Activated naive CD4-positive, alpha-beta T cell treated with anti-CD3 and anti-CD28 coated beads, Interleukin-2, amount 50 U/mL, for 24 hours (primary cell): Measurements from ENCODE around the gene IER5L.
A peak's percentile ranks its signal among the peaks of the same experiment; 100 is the strongest.
"Not testable (repeated sequence)": the region's sequence is repeated elsewhere in the genome, so short reads cannot be mapped to it uniquely, and the experiment has no call there.

ENCODE experiments used
- H3K27ac Mint-ChIP-seq: one replicate; pipeline ENCODE4 v1.8.0; 2021; ENCODE audit warnings: mild to moderate bottlenecking, mixed read lengths
- H3K27me3 Mint-ChIP-seq: one replicate; pipeline ENCODE4 v1.8.0; 2021; ENCODE audit warnings: mixed read lengths
- H3K36me3 Mint-ChIP-seq: one replicate; pipeline ENCODE4 v1.8.0; 2021; ENCODE audit warnings: mixed read lengths
- H3K4me1 Mint-ChIP-seq: one replicate; pipeline ENCODE4 v1.8.0; 2021; ENCODE audit warnings: mixed read lengths
- H3K4me3 Mint-ChIP-seq: one replicate; pipeline ENCODE4 v1.8.0; 2021; ENCODE audit warnings: mild to moderate bottlenecking, mixed read lengths
- H3K9me3 Mint-ChIP-seq: one replicate; pipeline ENCODE4 v1.8.0; 2021; ENCODE audit warnings: mixed read lengths

Gene IER5L

DNA sequence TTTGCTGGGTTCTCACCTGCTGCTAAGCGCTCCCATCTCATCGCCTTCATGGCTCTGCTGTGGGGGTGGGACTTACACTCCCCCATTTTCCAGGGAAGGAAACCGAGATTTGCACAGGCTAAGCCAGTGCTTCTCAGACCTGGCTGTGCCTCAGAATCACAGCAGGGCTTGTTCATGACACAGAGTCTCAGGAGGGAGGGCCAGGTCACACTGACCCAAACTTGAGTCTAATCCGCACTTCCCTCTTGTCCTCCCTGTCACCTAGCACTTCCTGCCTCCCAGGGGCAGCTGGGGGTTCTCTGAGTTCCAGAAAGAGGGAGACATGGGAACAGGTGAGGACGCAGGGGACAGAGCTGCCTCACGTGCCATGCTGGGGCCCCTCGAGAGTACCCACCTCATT is 15.6 kb upstream of the IER5L start:
- Mint-ChIP-seq H3K27me3 (peaks cover 1% of the 10 kb centered on the region), H3K4me1 (no peaks in the 10 kb centered on the region), H3K9me3 (no peaks in the 10 kb centered on the region), H3K27ac (no peak overlapping the region), H3K36me3 (no peaks in the 10 kb centered on the region), H3K4me3 (no peak overlapping the region)

DNA sequence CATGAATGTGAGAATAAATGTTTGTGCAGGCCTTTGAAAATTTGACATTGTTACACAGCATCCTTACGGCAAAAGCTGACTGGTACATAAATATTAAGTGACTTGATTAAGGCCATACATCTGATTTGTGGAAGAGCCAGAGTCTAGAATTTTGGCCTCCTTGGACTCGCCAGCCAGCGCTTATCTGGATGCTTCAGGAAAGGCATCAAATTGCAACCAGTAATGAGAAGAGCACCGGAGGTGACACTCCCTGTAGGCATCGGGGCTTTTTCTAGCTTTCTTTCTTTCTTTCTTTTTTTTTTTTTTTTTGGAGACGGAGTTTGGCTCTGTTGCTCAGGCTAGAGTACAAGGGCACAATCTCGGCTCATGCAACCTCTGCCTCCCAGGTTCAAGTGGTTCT is 13.2 kb upstream of the IER5L start:
- H3K4me1 Mint-ChIP-seq, result no peaks in the 10 kb centered on the region
- no peaks in the 10 kb centered on the region for H3K36me3 Mint-ChIP-seq
- H3K4me3 Mint-ChIP-seq, result no peak overlapping the region
- no peaks in the 10 kb centered on the region for H3K27me3 Mint-ChIP-seq
- no peaks in the 10 kb centered on the region for H3K9me3 Mint-ChIP-seq
- no peak overlapping the region for H3K27ac Mint-ChIP-seq

DNA sequence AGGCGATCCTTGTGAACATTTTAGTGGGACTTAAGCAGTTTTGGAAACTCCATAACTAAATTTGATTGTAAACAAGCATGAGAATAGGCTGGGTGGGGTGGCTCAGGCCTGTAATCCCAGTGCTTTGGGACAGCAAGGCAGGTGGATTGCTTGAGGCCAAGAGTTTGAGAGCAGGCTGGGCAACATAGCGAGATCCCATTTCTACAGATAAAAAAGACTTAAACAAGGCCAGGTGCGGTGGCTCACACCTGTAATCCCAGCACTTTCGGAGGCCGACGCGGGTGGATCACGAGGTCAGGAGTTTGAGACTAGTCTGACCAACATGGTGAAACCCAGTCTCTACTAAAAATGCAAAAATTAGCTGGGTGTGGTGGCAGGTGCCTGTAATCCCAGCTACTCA is 11.9 kb upstream of the IER5L start:
- H3K4me1 Mint-ChIP-seq, H3K9me3 Mint-ChIP-seq, H3K4me3 Mint-ChIP-seq, H3K27me3 Mint-ChIP-seq, H3K36me3 Mint-ChIP-seq: not testable (repeated sequence)
- H3K27ac Mint-ChIP-seq, result peak overlapping the region; percentile 46

DNA sequence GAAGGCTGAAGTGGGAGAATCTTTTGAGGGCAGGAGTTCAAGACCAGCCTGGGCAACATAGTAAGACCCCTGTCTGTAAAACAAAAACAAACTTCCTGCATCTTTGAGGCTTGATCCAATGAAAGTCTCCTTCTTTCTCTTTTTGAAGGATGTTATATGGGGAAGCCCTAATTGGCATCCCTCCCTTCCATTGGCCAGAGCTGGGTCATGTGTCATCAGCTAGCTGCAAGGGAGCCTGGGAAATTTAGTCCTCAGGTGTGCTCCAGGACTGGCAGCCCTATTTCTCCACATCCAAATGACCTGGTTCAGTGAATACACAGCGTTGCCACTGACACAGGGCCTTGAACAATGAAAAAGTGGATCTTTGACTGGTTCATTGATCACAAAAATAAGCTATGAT is 9.0 kb upstream of the IER5L start:
- H3K9me3 Mint-ChIP-seq, result no peaks in the 10 kb centered on the region
- H3K27me3 Mint-ChIP-seq, result no peaks in the 10 kb centered on the region
- H3K4me1 Mint-ChIP-seq, result no peaks in the 10 kb centered on the region
- no peak overlapping the region for H3K4me3 Mint-ChIP-seq
- no peak overlapping the region for H3K27ac Mint-ChIP-seq
- H3K36me3 Mint-ChIP-seq, result no peaks in the 10 kb centered on the region

DNA sequence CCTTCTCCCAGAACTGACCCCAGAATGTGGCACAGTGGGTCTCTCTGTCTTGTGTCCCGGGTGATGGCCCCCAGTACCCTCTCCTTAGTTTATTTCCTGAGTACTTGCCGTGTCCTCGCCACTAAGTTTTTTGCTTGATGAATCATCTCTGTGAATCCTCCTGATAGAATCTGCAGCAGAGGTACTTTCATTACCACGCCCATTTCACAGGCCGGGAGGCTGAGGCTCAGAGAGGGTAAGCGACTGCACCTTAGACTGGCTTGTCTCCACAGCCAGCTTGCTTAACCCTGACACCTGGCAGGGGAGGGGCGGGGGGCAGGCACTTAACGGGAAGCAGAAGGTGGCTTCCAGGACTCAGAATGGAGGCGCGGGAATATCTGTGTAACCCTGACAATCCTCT is 7.9 kb upstream of the IER5L start:
- H3K4me1 Mint-ChIP-seq, result no peaks in the 10 kb centered on the region
- H3K27ac Mint-ChIP-seq, result no peak overlapping the region
- H3K4me3 Mint-ChIP-seq, result no peak overlapping the region
- H3K9me3 Mint-ChIP-seq, result no peaks in the 10 kb centered on the region
- no peaks in the 10 kb centered on the region for H3K27me3 Mint-ChIP-seq
- H3K36me3 Mint-ChIP-seq, result no peaks in the 10 kb centered on the region

DNA sequence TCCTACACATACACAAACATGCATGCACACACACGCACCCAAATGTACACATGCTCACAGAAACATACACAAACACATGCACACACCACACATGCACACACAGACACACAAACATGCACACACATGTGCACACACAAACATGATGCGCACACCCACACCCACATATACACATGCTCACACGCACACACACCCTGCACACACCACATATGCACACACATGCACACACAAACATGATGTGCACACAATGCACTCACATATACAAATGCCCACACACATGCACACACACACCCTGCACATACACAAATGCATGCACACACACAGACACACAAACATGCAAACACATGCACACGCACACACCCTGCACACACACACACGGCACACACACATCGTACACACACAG is 7.3 kb upstream of the IER5L start:
- Mint-ChIP-seq H3K4me1 (no peaks in the 10 kb centered on the region), H3K36me3 (no peaks in the 10 kb centered on the region), H3K27me3 (no peaks in the 10 kb centered on the region), H3K4me3 (no peak overlapping the region), H3K9me3 (no peaks in the 10 kb centered on the region), H3K27ac (no peak overlapping the region)

DNA sequence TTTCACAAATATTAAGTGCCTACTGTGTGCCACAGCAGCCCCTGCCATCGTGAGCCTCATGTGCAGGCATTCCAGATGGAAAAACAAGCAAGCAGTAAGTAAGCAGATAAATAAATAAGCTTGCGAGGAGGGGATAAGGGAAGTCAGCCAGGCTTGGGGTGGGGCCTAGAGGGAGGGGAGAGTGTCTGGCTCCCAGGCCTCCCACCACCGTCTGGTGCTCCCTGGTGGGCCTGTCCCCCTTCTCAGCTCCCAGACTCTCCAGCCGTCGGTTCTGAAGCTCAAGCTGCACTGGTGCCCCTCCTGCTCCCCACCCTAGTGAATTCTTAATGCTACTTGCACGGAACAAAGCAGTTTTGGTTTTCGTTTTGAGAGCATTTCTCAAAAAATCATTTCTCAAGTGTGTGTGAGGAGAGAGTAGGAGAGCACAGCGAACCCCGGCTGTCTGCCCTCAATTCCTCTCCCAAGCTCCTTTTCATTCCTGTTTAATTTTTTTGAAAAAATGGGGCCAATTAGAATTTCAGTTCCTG is 6.6 kb upstream of the IER5L start:
- Mint-ChIP-seq H3K4me3 (no peak overlapping the region), H3K27me3 (no peaks in the 10 kb centered on the region), H3K36me3 (no peaks in the 10 kb centered on the region), H3K27ac (no peak overlapping the region), H3K4me1 (no peaks in the 10 kb centered on the region), H3K9me3 (no peaks in the 10 kb centered on the region)

DNA sequence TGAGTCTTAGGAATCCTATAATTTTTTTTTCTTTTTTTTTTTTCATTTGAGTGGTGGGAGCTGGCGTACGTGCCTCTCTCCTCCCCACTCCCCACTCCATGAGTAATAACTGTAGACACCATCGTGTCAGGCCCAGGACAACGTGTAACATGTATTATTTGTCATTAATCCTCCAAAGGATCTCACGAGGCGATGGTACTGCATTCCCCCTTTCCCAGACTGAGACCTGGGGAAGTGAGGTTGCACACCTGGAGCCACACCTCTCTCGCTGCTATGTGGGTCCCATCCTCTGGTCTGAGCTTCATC is 6.1 kb upstream of the IER5L start:
- no peaks in the 10 kb centered on the region for H3K9me3 Mint-ChIP-seq
- H3K27ac Mint-ChIP-seq, result no peak overlapping the region
- H3K36me3 Mint-ChIP-seq, result no peaks in the 10 kb centered on the region
- no peaks in the 10 kb centered on the region for H3K4me1 Mint-ChIP-seq
- no peak overlapping the region for H3K4me3 Mint-ChIP-seq
- H3K27me3 Mint-ChIP-seq, result no peaks in the 10 kb centered on the region

DNA sequence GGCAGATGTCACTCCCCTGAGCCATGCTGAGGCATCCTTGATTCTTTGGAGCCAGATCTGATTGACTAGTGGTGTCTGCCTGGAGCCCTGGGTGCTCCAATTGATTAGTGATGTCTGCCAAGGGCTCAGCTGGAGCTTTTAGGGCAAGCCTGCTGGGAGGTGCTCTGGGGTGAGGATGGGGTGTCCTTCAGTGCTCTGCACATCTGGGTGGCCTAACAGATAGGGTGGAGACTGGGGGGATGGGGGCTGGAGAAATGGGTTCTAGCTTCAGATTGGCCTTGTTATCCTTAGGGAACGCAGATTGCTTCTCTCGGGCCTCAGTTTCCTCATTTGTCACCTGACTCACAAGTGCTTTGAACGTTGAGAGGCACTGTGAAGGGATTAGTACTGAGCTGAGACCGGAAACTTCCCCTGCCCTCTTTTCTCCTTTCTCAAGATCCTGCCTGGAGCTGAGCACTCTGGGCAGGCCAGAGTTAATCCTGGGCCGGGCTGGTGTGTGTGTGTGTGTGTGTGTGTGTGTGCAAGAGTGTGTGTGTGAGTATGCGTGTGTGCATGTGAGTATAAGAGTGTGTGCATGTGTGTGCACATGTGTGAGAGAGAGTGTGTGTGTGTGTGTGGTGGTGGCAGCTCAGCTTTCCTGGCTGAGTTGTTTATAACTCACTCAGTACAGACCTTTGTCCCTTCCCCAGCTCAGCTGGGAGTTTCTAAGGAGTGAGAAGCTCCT is 5.6 kb upstream of the IER5L start:
- H3K36me3 Mint-ChIP-seq, result no peaks in the 10 kb centered on the region
- no peak overlapping the region for H3K4me3 Mint-ChIP-seq
- H3K27ac Mint-ChIP-seq, result no peak overlapping the region
- H3K9me3 Mint-ChIP-seq, result no peaks in the 10 kb centered on the region
- H3K4me1 Mint-ChIP-seq, result no peaks in the 10 kb centered on the region
- H3K27me3 Mint-ChIP-seq, result no peaks in the 10 kb centered on the region

DNA sequence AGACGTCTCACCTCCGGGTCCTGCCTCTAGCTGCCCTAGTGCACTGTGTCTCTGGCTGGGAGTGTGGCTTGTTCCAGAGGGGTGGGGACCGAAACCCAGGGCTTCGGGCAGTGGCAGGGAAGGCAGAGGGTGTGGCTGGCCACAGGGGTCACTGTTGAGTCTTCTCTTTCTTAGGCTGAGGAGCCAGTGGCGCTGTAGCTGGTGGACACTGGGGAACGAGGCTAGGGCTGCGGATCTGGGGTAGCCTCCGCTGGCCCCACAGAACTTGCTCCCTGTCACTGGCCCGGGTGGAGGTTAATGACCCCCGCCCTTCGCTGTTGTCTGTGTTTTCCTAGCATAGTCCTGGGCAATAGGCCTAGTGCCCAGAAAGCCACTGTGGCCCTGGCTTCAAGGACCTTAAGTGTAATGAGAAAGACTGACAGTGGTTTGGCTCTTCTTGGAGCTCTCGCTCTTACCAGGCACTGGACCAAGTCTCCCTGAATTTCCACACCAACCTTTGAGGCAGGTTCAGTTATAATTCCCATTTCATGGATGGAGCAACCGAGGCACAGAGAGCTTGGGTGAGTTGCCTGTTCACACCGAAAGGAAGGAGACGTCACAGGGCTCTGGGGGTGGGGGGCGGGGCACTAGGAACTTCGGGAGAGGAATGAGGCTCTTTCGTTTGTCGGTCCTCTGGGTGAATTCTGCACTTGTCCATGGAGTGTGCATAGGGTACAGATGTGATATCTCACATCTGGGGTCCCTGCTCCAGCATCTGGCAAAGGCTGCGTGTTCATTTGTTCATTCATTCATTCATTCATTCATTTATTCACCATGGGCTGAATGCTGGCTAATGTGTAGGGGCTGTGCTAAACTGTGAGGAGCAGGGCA is 4.8 kb upstream of the IER5L start:
- Mint-ChIP-seq H3K27me3 (no peaks in the 10 kb centered on the region), H3K4me1 (no peaks in the 10 kb centered on the region), H3K27ac (no peak overlapping the region), H3K4me3 (no peak overlapping the region), H3K9me3 (no peaks in the 10 kb centered on the region), H3K36me3 (no peaks in the 10 kb centered on the region)

DNA sequence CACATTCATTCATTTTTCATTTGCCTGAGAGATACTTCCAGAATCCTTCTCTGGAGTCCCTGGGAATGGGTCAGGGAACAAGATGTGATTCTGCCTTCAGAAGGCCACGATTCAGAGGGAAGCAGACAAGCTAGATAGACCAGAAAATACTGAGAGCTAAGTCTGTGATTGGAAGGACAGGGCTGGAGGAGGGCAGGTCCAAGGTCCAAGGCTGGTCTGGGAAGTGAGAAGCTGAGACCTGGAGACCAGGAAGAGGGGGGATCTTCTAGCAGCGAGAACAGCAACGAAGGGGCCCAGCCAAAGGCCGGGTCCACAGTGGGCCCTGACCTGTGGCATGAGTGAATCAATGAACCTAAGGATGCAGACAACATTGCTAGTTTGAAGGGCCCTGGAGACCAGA is 4.1 kb upstream of the IER5L start:
- Mint-ChIP-seq H3K4me3 (no peak overlapping the region), H3K27ac (no peak overlapping the region)

DNA sequence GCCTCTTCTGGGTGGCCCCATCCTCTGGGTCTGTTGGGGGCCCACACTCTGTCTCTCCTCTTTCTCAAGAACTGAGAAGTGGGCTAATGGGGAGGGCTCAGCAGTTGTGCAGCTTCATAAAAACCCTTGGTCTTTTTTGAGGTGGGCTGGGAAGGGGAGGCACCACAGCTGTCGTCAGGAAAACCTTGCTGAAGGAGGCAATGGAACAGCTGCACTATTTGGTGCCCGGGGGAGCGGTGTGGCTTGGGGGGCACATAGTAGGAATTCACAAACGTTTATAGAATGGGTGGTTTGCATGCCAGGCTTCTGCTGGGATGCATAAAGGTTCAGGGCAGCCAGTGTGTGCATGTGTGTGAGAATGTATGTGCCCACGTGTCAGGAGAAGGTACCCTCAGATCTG is 3.2 kb upstream of the IER5L start:
- Mint-ChIP-seq H3K4me3 (no peak overlapping the region), H3K4me1 (no peaks in the 10 kb centered on the region), H3K9me3 (no peaks in the 10 kb centered on the region), H3K36me3 (no peaks in the 10 kb centered on the region), H3K27me3 (no peaks in the 10 kb centered on the region), H3K27ac (no peak overlapping the region)

More for the DNA sequence above, 4.1 kb upstream of the IER5L start:
- H3K36me3 Mint-ChIP-seq, result no peaks in the 10 kb centered on the region
- no peaks in the 10 kb centered on the region for H3K4me1 Mint-ChIP-seq
- no peaks in the 10 kb centered on the region for H3K9me3 Mint-ChIP-seq
- H3K27me3 Mint-ChIP-seq, result no peaks in the 10 kb centered on the region

DNA sequence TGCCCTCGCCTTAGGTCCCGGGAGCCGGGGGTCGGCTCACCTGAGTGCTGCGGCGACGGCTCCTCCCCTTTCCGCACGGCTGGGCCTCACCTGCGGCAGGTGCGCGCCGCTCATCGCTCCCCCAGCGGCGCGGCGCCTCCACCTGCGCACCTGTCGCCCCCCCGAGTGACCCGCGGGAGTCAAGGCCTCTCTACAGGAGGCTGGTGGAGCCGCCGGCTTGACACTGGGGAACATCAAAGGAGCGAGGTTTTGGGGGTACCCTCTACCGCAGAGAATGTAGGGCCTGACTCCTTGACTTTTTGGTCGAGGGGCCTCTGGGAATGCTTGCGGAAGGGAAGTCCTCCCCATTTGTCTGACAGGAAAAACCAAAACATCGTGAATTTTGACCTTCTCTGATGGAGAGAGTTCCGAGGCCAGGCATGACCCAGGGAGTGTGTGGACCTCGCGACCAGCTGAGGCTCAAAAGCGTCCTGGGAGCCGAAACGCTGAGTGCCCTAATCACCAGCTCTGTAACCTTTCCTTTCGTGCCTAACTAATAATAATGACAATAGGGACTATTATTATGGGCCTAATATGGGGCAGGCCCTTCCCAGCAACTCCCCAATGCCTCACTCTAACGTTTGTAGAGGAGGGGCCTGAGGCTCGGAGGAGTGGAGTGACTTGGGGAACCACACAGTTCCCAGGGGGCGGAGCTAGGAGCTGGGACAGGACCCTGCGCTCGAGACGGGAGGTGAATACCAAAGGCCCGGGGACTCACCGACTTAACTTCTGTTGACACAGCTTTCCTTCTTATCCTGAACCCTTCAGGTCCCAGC is 714 bp upstream of the IER5L start:
- Mint-ChIP-seq H3K4me3 (no peak overlapping the region), H3K9me3 (no peaks in the 10 kb centered on the region), H3K27ac (no peak overlapping the region), H3K27me3 (no peaks in the 10 kb centered on the region), H3K4me1 (peaks cover 4% of the 10 kb centered on the region), H3K36me3 (no peaks in the 10 kb centered on the region)

DNA sequence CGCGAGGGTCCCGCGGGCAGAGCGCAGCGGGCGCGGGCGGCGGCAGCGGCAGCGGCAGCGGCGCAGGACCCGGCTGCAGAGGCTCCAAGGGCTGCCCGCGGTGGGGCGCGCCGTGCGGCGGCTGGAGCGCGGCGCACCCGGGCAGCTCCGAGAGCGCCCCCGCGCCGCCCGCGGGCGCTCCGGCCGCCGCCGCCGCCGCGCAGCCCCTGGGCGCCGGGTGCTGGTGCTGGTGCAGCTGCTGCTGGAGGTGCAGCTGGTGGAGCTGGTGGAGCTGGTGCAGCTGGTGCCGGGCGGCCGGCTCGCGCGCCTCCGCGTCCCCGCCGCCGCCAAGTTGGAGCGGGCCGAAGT is 644 bp downstream of the IER5L start:
- Mint-ChIP-seq H3K36me3 (no peaks in the 10 kb centered on the region), H3K4me3 (no peak overlapping the region), H3K4me1 (peaks cover 9% of the 10 kb centered on the region), H3K27me3 (peaks cover 2% of the 10 kb centered on the region), H3K27ac (no peak overlapping the region), H3K9me3 (no peaks in the 10 kb centered on the region)

DNA sequence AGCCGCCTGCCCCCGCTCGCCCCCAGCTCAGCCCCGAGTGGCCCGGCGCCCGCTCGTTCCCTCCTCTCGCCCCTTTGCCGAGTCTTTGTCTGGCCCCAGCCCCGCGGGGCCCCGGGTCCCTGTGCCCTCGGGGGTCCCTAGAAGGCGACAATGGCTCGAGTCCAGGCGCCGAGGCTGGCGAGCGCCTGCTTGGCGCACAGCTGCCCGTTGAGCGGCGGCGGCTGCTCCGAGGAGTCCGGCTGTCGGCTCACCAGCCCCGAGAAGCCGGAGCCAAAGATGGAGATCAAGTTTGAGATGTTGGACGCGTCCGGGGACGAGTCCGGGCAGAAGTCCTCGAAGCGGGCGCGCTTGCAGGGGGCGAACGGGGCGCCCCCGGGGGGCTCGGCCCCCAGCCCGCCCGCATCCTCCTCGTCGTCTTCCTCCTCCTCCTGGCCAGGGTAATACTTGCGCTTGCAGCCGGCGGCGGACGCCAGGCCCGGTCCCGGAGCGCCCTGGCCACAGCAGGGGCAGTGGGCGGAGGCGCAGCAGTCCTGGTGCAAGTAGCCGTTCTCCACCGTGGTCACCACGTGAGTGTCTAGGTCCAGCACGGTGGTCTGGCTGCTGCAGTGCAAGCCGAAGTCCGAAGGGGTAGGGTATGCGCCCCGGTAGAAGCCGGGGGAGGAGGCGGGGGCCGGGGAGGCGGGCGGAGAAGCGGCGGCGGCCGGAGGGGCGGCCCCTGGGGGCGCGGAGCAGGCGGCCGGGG is 1.2 kb downstream of the IER5L start:
- H3K4me1 Mint-ChIP-seq, result peaks cover 9% of the 10 kb centered on the region

More for the DNA sequence above, 1.2 kb downstream of the IER5L start:
- H3K36me3 Mint-ChIP-seq, result no peaks in the 10 kb centered on the region
- peak overlapping the region; percentile 87 for H3K4me3 Mint-ChIP-seq
- no peaks in the 10 kb centered on the region for H3K9me3 Mint-ChIP-seq
- H3K27me3 Mint-ChIP-seq, result peaks cover 2% of the 10 kb centered on the region
- no peak overlapping the region for H3K27ac Mint-ChIP-seq
